ENCODE results near the gene SLC6A13. TPM values are rescaled to one million over a fixed set of nuclear protein-coding genes. Genes with fewer than 3 reads are reported as not detected.

SLC6A13 gene
- total and polyA plus RNA-seq, 2 of the 8 experiments (the other 6 are each of a cell fraction or from before 2014, with no cell fraction given): 0.03 TPM; not detected in 1

DNA sequence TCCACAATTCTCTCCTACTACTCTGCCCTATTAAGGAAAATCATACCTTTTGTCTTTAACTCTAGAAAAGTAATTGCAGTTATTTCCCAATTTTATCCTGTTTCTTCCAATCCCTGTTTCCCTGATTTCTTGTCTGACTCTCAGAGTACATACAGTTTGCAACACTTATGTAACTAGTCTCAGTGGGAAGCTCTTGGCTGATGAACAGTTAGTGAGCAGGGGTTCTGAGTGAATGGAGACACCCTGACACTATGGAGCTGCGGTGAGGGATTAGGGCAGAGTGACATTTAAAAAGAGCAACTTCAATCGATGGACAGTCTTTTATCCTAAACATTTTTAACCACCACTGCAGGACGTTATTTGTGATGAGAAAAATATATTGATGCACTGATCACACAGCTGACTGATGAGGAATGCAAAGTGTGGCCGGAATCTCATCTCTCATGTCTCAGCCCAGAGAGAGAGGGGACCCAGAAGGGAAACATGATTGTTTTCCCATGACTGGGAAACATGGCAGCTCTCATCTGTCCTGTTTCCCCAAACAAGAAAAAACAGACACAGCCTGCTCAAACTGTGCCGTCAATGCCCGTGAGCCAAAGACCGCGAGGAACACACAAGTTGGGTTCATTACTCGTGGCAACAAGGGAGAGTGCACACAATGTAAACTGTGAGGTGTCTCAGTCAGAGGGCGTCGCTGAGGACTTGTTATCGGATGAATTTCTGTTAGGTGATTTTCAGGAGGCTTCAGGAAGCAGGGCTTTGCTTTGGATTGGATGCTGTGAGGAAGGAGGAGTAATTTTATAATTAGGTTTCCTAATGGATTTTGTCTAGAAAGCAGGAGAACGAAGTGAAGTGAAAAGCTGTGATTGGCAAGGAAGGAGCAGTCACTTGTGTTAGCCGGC, 5.2 kb upstream of the SLC6A13 start:
- Histone ChIP-seq H2BK12ac (ENCODE audit: low read depth, low read length) (no peak overlapping the region), H2AK5ac (ENCODE audit: low read depth, low read length) (no peak overlapping the region), H3K56ac (replicated peaks; ENCODE audit: insufficient read length, low read depth, low read length) (no peak overlapping the region), H3K18ac (ENCODE audit: extremely low read depth, low read length) (no peak overlapping the region), H2BK15ac (ENCODE audit: low read length) (no peak overlapping the region), H3K27ac (ENCODE audit: low read depth, low read length) (no peak overlapping the region), H3K23me2 (ENCODE audit: low read depth, low read length) (no peaks in the 10 kb centered on the region), H3K23ac (ENCODE audit: insufficient read length) (no peak overlapping the region), H4K91ac (replicated peaks; ENCODE audit: insufficient read length, low read length) (no peak overlapping the region), H3K4ac (replicated peaks; ENCODE audit: insufficient read length, low read depth, low read length) (no peak overlapping the region), H3K79me1 (ENCODE audit: low read depth, low read length) (no peaks in the 10 kb centered on the region), H4K20me1 (replicated peaks in 1 of 2; ENCODE audit: control insufficient read depth in 1 of 2, insufficient read depth in 2 of 2, low read length in 2 of 2) (no peaks in the 10 kb centered on the region), H2BK120ac (replicated peaks; ENCODE audit: low read depth, low read length) (no peak overlapping the region), H4K8ac (ENCODE audit: extremely low read depth, insufficient read depth, low read length) (no peak overlapping the region), H3K4me3 (ENCODE audit: extremely low read depth in 1 of 4, insufficient read depth in 2 of 4, low read depth in 3 of 4, low read length in 4 of 4) (no peak overlapping the region), H3K4me2 (ENCODE audit: insufficient read depth in 1 of 2, low read depth in 2 of 2, low read length in 2 of 2) (no peak overlapping the region), H3K79me2 (ENCODE audit: control insufficient read depth in 1 of 2, insufficient read depth in 2 of 2, low read length in 2 of 2) (no peaks in the 10 kb centered on the region), H2BK5ac (ENCODE audit: low read depth, low read length) (no peak overlapping the region), H3K9ac (replicated peaks in 1 of 4; ENCODE audit: extremely low read depth in 1 of 4, low read depth in 3 of 4, low read length in 3 of 4) (no peak overlapping the region), H3K4me1 (replicated peaks in 1 of 4; ENCODE audit: control insufficient read depth in 3 of 4, insufficient read depth in 4 of 4, low read length in 3 of 4) (no peaks in the 10 kb centered on the region), H2BK20ac (ENCODE audit: low read length) (no peak overlapping the region), H2AFZ (ENCODE audit: low read length) (no peak overlapping the region), H3K9me3 (ENCODE audit: insufficient read depth in 2 of 2, low read depth in 1 of 2, low read length in 1 of 2) (no peaks in the 10 kb centered on the region), H3K14ac (ENCODE audit: insufficient read length) (no peak overlapping the region), H4K5ac (ENCODE audit: insufficient read length, low read depth, low read length) (no peak overlapping the region), H3K36me3 (ENCODE audit: control insufficient read depth in 2 of 4, insufficient read depth in 4 of 4, low read length in 3 of 4) (no peaks in the 10 kb centered on the region), H3K27me3 (replicated peaks in 1 of 4; ENCODE audit: control insufficient read depth in 3 of 4, extremely low read depth in 1 of 4, insufficient read depth in 3 of 4, low read length in 3 of 4) (no peaks in the 10 kb centered on the region)
- ChIA-PET POLR2A (ENCODE audit: partially characterized antibody) (interaction anchor here (1.0 to 1.4 kb wide), 2 partner anchors 35 to 96 kb away, joined by 3 read pairs; no protein-coding TSS in a partner anchor), CTCF (ENCODE audit: partially characterized antibody) (interaction anchor here (1.7 kb wide), 1 partner anchor 44 kb away, joined by 3 read pairs; no protein-coding TSS in a partner anchor)
- FAIRE-seq (no peak), DNase-seq (ENCODE audit: low read depth in 1 of 2, low spot score in 2 of 2) (no peak)
- TF ChIP-seq KDM4A (IDR thresholded peaks at IDR 0.05; ENCODE audit: low read depth, low read length, severe bottlenecking): no peak
- no peak for TF ChIP-seq ASH2L (IDR thresholded peaks at IDR 0.05; ENCODE audit: low read length)
- TF ChIP-seq BACH1 (IDR thresholded peaks at IDR 0.05; ENCODE audit: low read length): no peak
- 86% methylated on average over 14 of the region's 14 CpGs; no CpG with 5 or more reads in 1 of the 2 experiments for WGBS, 2 experiments (ENCODE audit: extremely low coverage in 1 of 2, insufficient coverage in 1 of 2, insufficient read length in 1 of 2, insufficient replicate concordance in 2 of 2, low coverage in 1 of 2, low lambda C conversion rate in 2 of 2, missing lambda C conversion rate in 1 of 2)
